NCI-H2171 (cell line): ENCODE results near the gene RPL36.

Experiments
- DNase-seq: peaks from one replicate; lab custom pipeline; 2025; lab: John Stamatoyannopoulos, UW

Gene RPL36

DNA sequence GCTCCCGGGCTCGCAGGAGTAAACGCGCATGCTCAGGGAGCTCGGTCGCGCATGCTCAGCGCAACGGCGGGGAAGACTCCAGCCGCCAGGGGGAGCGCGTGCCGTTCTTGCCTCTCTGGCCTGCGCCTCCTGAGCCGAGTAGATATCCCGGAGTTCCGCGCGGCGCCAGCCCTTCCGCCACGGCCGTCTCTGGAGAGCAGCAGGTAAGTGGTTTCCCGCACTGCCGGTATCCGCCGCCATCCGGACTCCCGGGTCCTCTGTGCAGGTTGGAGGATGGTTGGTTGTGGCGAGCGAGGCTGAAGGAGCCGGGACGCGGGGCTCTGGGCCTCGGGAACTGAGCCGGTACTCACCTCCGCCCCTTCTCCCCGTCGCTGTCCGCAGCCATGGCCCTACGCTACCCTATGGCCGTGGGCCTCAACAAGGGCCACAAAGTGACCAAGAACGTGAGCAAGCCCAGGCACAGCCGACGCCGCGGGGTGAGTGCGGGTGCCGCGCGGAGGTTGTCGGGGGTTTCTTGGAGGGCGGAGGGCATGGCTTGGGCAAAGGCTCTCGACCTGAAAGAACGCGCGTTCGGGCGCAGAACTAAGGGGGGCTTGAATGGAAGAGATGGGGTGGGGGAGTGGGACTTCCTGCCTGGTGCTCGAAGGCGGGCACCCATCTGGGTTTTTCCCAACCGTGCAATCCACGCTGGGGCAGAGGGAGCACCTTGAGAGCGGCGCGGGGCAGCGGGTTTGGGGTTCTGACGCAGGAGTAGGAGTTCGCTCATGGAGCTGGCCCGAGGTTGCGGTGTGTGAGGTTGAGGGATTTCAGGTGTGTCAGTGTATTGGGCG lies at the start of gene RPL36:
Gene RPL36, plus strand, starts transcription at position 171 of the 830 bp plus-strand sequence. Its CDS starts 213 bp downstream, at position 384.
- peak; percentile 95 for DNase-seq

DNA sequence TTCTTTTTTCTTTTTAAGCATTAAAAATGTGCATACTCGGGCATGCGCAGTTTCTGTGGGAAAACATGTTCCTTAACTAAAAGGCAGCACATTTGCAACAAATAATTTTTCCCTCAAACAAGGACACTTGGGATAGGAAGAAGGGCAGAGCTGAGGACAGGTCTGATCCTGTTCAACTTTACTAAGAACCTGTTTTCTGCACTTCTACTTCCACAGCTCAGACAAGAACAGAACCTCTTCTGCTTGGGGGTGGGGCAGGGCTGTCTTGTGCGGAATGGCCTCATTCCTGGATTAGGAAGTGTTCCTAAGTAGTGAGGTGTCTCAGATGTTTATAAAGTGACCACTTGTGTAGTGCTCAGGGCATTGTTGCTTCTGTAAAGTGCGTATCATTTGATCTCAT lies 48.9 kb upstream of the RPL36 start:
- DNase-seq: no peak

DNA sequence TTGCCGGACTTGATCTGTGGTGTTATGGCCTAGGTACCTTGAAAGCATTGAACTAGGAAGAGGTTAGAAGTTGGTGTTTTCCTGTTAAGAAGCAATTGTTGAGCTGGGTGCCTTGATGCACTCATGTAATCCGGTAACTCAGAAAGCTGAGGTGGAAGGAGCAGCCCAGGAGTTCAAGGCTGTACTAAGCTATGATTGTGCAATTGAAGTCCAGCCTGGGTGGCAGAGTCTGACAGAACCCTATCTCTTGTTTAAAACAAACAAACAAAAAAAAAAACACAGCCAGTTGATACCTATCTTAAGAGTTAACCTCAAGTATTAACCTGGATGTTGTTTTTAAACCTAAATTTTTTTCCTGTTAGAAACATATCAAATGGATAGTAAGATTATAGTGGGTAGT lies 47.9 kb upstream of the RPL36 start:
- DNase-seq: no peak

DNA sequence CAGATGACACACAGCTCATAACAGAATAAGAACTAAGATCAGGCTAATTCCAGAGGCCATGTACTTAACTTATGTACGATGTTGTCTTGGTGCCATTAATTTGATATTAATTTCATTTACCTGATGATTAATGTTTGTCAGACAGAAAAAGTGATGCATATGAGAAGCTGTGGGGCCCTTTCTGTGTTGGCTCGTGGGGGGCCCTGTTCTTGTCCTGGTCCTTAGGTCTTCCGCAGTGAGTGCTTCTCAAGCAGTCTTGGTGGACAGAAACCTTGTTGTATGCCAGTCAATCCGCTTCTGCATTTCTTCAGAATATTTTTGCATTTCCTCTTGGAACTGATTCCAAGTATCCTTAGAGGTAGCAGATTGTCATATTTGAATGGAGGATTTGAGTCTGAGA lies 47.0 kb upstream of the RPL36 start:
- DNase-seq: no peak

DNA sequence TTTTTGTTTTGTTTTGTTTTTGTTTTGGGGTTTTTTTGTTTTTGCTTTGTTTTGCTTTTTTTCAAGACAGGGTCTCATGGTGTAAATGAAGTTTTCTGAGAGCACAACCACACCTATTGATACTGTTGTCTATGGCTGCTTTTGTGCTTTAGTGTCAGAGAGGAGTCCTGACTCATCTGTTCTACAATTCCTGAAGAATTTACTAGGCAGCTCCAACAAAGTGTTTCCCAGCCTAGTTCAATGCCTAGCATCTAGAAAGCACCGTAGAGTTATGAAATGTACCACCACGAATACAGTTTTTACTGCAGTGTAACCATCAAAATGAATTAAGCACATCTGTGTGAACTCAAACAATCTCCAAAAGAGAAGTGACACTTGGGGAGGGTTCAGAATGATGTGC lies 46.1 kb upstream of the RPL36 start:
- DNase-seq: no peak

DNA sequence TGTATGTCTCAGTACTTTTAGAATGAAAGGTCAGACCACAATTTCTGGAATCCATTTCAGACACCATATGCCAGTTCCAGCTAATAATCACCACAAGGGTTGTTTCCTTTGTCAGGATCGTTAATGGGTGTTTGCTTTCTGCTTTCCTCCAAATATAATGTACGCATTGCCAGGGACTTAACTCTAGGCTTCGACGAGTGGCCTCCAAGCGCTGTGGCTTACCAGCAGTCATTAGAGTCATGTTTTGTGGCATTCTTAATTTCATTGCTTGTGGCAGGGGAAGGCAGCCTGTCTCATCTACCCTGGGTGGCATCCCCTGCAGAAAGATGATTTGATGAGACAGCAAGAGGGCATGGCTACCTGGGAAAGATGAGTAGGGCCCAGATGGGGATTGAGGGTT lies 44.7 kb upstream of the RPL36 start:
- no peak for DNase-seq

DNA sequence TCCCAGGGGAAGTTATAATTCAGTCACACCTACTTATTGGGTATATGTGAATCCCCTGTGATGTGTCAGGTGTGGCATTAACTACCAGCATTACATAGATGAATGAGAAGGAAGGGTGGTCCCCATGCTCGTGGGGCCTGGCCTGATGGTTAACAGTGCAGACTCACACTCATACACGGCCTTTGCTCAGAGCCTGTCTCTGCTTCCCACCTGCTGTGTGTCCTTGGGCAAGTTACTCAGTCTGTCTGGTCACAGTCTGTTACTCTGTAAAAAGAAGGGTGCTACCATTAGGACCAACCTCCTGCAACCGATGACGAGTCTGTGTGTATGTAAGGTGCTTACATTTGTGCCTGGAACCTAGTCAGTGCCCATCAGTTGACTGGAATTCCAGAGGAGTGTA lies 43.4 kb upstream of the RPL36 start:
- no peak for DNase-seq

DNA sequence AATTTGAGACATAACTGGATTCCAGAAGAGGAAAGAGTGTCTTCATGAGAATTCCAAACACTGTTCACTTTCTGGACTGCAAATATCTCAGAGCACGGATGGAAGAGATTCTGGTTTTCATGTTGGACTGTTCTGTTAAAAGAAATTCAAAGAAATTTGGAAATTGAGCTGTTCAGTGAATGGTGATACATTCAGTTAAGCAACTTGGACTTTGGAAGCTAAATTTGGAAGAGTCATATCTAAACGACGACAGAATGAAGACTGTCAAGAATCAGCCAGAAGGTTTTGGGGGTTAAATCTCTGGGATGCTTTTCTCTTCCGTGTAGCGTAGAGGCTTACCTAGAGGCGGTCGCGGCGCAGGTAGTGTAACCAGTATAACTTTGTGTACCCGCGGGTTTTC lies 41.6 kb upstream of the RPL36 start:
- no peak for DNase-seq

DNA sequence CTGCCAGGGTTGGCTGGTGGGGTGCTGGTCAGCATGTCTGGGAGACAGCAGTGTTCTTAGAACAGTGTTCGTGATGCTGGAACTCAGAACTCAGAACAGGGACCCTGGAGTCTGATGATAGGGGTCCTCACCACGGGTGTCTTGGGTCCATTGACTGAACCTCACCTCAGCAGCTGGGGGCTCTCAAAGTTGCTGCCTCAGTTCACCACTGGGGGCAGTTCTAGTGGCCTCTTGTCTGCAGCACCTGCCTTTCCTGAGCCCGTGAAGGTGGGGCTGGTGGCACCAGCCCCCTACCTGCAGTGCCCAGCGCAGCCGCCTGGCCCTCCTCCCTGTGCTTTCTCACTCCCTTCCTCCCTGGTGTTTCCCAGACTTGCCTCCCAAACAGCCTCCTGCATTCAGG lies 38.7 kb upstream of the RPL36 start:
- no peak for DNase-seq

DNA sequence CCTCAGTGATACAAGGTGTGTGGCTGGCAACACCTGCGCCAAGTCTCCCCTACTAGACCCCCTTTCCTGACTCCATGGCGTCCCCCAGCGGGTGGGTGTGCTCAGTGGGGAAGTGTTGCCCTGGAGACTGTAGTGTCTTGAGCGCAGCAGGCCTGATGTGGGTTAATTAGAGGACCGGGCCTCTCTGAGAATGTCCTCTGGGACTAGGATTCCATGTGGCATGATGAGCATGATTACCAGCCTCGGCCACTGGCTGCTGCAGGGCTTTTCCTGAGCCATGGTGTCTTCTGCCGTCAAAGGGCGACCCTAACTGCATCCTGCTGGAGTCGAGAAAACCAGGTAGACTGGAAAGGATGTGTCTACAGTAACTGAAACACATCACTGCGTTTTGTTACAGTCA lies 37.8 kb upstream of the RPL36 start:
- no peak for DNase-seq

DNA sequence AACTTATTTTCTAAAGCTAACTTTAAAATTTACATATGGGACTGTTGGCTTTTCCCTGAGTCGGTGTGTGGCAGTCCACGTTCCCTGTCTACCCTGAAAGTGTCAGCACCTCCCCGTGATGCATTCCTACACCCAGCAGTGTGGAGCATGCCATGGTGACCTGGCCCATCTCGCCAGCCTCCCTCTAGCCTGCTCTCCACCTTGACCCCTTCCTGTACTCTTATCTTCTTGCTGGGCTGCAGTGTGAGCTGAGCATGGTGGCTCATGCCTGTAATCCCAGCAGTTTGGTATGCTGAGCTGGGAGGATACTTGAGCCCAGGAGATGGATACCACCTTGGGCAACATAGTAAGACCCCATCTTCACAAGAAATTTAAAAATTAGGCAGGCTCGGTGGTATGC lies 35.2 kb upstream of the RPL36 start:
- DNase-seq: no peak

DNA sequence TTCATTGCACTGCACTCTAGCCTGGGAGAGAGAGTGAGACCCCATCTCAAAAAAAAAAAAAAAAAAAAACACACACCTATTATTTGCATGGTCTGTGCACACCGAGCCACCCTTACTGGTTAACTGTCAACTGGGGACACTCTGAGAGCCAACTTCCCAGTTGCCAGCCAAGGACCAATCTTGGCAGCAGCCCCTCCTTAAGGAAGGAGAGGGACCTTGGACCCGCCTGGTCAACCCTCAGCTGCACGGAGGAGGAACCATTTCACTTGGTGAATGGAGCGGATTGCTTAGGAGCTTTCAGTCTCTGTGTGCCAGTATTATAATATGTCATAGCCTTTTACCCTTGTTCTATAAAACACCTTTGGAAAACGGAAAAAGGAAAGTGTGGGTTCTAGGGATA lies 34.7 kb upstream of the RPL36 start:
- no peak for DNase-seq

DNA sequence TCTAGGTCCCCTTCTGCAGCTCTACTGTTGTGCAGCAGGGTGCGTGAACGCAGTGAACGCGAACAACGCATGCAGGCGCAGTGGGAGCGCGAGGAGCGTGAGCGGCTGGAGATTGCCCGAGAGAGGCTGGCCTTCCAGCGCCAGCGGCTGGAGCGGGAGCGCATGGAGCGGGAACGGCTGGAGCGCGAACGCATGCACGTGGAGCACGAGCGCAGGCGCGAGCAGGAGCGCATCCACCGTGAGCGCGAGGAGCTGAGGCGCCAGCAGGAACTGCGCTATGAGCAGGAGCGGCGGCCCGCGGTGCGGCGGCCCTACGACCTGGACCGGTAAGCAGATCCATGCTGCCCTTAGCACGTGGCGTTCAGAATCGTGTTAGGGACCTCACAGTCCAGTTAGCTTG lies 28.6 kb upstream of the RPL36 start:
- DNase-seq: no peak

DNA sequence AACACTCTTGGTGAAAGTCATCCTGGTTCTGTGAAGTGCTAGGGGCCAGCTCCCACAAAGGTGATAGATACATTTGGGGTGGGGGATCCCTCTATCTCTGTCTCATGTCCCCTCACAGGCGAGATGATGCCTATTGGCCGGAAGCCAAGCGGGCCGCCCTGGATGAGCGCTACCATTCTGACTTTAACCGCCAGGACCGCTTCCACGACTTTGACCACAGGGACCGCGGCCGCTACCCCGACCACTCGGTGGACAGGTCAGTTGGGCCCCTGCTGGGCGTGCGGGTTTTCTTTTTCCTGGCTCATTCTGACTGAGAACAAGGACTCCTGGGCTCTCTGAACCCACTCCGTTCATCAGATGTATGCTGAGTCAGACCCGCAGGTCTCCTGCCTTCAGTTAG lies 26.2 kb upstream of the RPL36 start:
- DNase-seq: no peak

DNA sequence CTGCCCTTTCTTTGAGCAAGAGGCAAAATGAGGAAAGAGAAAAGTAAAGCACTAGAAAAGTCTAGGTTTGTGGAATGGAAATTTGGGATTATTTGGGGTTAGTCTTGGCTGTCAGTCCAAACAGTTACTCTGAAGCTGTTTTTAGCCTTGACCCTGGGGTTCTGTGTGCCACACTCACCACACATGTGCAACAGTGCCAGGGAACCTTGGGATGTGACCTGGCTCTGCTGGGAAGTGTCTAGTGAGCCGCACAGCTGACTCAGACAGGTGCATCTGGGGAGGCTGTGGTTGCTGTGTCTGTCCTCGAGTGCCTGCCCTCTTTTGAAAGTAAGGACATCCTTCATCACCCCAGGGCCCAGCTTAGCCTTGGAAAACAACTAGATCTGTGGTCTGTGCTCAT lies 25.6 kb upstream of the RPL36 start:
- no peak for DNase-seq

DNA sequence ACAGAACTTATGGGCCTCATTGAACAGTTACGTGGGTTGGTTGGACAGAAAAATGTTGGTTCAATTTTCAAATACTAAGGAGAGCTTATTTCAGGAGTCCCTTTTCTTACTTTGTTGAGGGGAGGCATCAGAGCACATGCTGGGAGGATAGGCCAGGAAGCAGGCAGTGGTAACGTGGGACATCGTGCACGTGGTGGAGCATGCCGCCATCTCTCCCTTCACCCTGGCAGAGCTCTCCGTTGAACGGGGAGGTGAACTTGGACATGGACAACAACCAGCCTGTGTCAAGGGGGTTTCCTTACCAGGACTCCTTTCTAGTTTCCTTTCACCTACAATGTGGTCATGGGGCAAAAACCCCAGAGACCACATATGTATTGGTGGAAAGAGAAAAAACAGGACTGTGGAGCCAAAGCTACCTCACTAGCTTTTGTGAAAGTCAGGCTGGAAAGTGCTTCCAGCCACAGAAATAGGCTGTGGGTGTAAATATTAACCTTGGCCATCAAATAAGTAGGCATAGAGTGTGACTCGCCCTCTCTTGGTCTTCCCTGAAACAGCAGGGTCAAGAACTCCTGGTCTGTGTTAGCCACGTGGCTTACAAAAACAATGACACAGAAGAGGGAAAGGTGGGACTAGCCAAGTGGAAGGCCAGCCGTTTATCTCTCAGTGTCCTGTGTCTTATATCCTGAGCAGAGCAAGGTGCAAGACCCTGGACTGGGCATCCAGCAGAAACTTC lies 24.1 kb upstream of the RPL36 start:
- DNase-seq: no peak

DNA sequence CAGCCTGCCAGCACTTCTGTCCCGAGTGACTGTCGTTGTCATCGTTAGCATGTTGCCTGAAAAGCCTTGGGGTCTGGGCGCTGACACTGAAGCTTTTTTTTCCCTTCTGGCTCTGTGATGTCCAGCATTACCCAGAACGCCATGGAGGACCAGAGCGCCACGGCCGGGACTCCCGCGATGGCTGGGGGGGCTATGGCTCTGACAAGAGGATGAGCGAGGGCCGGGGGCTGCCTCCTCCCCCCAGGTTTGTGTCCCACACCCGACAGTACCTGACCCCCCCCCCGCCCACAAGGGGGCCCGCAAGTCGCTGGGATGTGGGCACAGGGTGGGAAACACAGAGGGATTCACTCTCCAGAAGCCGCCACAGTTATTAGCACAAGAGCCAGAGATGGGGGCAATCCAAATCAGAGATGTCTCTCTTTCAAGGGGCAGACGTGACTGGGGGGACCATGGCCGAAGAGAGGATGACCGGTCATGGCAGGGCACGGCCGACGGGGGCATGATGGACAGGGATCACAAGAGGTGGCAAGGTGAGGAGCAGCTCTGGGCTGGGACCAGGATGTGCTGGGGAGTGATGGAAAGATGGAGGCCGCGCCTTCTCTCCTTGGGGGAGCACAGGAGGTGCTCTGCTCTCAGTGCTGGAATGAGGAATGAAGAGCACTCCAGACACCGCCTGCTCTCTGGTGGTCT lies 23.0 kb upstream of the RPL36 start:
- no peak for DNase-seq

DNA sequence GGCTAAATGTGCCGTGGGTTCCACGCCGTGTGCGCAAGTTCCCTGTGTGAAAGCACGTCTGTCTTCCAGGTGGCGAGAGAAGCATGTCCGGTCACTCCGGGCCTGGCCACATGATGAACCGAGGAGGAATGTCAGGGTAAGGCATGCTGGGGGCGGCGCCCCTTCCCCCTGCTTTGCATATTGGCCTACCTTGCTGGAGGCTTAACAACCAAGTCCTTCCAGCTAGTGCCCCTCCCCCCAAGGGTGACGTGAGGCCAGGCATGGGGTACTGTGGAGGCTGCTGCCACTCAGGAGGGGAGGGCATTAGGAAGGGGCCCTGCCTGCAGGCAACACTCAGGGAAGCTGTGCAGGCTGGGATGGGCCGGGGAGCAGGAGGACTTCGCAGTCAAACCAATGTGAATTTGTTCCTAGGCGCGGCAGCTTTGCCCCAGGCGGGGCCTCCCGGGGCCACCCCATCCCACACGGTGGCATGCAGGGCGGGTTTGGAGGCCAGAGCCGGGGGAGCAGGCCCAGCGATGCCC lies 22.3 kb upstream of the RPL36 start:
- DNase-seq: no peak

DNA sequence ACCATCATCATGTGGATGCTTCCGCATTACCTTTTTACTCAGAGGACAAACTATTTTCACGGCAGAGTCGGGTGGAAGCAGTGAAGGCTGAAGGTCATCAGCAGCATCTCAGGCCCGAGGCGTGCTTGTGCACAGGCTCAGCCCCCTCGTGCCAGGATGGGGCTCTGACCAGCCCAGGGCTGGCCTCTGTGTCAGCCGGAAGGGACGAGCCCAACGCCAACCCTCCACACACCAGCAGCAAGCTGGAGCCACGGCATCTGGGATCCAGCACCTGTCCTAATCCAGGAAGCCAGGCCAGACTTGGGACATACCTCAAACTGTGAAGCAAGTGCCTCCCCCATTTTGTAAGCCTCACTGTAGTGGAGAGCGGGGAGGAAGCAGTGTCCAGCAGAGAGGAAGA lies 20.9 kb upstream of the RPL36 start:
- no peak for DNase-seq

DNA sequence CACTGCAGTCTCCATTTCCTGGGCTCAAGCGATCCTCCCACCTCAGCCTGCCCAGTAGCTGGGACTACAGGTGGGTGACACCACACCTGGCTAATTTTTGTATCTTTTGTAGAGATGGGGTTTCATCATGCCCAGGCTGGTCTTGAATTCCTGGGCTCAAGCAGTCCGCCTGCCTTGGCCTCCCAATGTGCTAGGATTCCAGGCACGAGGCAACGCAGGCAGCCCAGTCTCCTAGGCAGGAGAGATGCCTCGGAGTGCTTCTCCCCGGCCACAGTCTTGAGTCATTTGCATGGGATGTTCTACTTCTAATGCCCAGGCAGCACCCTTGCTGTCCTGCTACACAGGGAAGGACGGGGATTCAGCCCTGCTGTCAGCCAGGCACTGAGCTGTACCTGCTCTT lies 18.5 kb upstream of the RPL36 start:
- no peak for DNase-seq

DNA sequence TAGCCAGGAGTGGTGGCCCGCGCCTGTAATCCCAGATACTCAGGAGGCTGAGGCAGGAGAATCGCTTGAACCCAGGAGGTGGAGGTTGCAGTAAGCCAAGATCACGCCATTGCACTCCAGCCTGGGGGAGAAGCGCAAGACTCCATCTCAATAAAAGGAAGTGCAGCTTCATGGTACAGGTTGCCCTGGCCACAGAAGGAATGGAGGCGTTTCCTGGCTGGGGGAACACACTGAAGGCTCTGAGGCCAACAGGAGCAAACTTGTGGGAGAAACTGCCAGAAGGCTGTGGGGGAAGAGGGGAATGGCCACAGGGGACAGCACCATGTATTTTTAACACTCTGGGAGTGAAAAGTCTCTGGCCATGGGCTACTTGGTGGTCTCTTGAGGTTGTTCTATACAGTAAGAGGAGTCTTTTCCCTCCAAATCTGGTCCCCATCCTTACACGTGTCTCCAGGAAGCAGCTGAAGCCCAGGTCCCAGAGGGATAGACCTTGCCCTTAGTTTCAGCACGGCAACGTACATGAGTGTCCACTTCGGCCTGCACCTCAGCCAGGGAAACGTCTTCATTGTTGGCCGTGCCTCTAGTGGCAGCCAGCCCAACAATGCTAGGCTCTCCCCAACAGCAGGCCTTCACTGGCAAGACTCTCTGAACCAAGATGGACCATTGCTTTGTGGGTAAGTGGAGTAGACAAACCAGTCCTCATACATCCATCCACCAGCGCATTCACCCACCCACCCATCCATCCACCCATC lies 17.2 kb upstream of the RPL36 start:
- no peak for DNase-seq

DNA sequence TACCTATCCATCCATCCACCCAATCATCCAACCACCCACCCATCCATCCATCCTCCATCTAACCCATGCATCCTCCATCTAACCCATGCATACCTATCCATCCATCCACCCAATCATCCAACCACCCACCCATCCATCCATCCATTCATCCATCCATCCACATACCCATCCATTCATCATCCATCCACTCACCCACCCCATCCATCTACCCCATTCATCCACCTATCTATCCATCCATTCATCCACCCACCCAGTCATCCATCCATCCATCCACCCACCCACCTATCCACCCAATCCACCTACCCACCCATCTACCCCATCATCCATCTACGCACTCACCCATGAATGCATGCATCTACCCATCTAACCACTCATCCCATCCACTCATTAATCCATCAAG lies 16.3 kb upstream of the RPL36 start:
- DNase-seq: no peak
